ENCODE results near the gene KBTBD2.

KBTBD2 gene

DNA sequence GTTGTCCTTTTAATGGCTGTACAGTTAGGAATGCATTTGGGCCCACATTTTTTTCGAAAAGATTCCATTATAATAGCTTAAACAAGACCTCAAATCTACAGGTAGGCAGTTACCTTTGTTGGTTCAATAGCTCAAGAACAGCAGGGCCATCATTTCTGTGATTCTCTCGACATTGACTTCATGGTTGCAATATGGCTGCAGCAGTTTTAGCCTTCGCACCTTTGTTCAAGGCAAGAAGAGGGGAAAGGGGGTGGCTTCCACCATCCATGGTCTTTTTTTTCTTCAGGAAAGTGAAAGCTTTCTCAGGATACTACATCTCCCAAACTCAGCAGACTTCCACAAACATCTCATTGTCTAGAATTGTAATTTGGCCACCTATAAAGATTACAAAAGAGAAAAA, 2.2 kb upstream of the KBTBD2 start:
- H3K27ac ChIP-seq = peak overlapping the region; percentile 98; the same call in 1 of the 2 replicates
- TF ChIP-seq, protein P1, sequence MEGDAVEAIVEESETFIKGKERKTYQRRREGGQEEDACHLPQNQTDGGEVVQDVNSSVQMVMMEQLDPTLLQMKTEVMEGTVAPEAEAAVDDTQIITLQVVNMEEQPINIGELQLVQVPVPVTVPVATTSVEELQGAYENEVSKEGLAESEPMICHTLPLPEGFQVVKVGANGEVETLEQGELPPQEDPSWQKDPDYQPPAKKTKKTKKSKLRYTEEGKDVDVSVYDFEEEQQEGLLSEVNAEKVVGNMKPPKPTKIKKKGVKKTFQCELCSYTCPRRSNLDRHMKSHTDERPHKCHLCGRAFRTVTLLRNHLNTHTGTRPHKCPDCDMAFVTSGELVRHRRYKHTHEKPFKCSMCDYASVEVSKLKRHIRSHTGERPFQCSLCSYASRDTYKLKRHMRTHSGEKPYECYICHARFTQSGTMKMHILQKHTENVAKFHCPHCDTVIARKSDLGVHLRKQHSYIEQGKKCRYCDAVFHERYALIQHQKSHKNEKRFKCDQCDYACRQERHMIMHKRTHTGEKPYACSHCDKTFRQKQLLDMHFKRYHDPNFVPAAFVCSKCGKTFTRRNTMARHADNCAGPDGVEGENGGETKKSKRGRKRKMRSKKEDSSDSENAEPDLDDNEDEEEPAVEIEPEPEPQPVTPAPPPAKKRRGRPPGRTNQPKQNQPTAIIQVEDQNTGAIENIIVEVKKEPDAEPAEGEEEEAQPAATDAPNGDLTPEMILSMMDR (IDR thresholded peaks at IDR 0.05) = no peak
- TF ChIP-seq ZFX (IDR thresholded peaks at IDR 0.05; ENCODE audit: borderline replicate concordance) = no peak

DNA sequence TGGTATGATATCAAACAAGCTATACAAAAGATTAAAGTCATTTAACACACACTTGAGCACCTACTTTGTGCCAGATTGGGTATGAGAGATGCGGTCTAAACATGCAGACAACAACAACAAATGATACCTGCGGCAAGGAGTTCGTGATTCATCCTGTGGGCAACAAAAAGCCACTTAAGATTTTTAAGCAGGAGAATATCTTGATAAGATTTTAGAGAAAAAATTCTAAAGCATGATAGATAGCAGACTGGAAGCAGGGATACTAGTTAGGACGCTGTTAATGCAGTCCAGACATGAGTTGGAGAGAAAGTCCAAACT, 1.6 kb upstream of the KBTBD2 start:
- H3K27ac ChIP-seq = peak overlapping the region; percentile 98
- no peak for TF ChIP-seq ZFX (IDR thresholded peaks at IDR 0.05; ENCODE audit: borderline replicate concordance)
- TF ChIP-seq, protein P1 (IDR thresholded peaks at IDR 0.05) = no peak

DNA sequence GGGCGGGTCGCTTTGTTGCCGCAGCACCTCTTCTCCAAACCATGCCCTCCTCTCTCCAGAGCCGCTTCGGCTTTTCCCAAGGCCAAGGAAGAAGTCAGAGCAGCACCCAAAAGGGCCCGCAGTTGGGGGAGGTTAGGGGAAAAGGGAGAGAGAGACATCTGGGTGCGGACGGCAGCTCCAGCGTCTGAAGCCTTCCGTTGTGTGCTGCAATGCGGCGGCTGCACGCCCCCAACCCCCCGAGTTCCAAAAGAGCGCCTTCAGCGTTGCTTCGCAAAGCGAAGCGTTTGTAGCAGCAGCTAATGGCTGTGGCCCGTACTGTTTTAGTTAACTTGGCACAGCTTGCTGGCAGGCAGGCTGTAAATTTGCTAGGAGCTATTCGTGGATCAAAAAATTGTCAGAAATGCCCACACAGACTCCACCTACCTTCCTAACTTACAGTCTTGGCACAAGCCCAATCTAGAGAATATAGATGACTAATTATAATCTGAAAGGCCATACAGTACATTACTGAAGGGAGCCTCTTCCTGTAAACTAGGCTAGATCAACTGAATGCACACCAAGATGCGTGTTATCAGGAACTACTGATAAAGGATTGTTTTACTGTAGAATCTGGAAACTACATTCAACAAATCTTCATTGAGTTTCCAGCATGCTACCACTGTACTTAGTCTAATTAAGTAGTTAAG, 1.1 kb upstream of the KBTBD2 start:
- H3K27ac ChIP-seq = peak overlapping the region; percentile 98
- TF ChIP-seq, protein P1 (IDR thresholded peaks at IDR 0.05) = no peak
- no peak for TF ChIP-seq ZFX (IDR thresholded peaks at IDR 0.05; ENCODE audit: borderline replicate concordance)

DNA sequence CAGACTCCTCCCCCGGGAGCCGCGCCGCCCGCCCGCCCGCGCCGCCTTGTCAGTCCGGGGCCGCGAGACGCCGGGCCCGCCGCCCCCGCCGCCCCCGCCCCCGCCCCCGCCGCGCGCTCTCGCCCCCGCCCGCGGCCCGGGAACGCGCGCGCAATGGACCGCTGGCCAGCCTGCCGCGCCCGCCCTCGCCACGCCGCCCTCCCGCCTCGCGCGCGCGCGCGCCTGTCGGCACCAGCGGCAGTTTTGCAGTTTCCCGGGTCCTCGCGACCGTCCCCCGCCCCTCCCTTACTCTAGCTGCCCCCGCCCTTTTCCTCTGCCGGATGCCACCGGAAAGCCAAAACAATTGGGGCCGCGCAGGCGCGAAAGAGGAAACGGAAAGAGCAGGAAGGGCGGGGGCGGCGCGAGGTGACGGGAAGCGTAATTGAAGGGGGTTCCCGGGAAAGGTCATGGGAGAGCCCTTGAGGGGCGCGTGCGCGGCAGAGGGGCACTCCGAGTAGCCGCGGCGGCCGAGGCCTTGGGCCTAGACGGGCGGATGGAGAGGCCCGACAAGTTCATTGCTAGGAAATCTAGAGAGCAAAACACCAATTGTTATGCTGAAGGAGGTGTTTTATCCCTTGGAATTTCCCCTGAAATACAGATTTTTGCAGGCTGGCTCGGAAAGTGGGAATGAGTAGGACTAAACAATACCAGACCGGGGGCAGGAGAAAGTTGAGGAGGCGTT, 400 bp upstream of the KBTBD2 start:
- TF ChIP-seq, protein P1 (IDR thresholded peaks at IDR 0.05) = no peak
- TF ChIP-seq ZFX (IDR thresholded peaks at IDR 0.05; ENCODE audit: borderline replicate concordance) = no peak
- peak overlapping the region; percentile 98 for H3K27ac ChIP-seq

DNA sequence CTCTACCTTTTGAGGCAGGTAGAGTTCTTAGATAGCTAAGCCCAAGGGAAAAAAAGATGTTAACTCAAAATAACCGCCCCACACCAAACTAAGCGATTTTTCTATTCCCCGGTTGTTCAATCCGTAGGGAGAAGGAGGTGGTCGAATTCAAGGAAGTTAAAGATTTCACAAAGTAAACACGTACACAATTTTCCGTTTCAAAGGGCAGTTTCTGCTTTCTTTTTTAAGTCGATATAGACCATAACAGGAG, 842 bp downstream of the KBTBD2 start:
- TF ChIP-seq, protein P1 (IDR thresholded peaks at IDR 0.05) = no peak
- TF ChIP-seq ZFX (IDR thresholded peaks at IDR 0.05; ENCODE audit: borderline replicate concordance) = no peak
- peak overlapping the region; percentile 98 for H3K27ac ChIP-seq

DNA sequence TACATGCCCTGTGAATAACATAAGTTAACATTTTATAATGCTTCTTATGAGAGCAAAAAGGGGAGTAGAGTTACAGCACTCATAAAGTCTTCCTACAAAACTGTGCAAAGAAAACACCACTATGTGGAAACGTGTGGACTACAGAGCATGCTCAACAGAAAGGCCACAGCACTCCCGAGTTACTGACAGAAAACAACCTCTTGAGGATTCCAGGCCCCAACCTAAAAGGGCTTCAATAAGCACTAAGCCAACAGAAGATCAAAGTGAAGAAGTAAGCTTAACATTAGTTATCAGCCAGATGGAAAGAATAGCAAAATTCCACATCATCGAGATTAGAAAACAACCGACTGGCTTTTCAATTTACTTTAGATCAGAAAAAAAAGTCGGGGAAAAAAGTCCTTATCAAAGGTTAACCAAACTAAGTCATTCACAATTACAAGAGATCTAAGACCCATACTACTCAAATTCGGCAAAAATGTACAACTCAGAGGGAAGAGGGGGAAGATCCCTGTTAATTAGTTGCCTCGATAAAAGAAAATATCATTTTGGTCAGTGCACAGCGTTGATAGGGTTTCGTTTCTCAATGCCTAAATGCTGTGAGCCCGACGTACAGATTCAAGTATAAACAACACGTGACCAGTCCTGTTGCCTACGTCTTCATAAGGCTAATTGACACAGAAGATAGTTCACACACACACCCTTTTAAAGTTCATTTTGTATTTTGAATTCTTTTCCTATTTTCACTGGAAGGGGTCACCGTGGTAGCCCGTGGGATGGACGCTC, 1.4 kb downstream of the KBTBD2 start:
- TF ChIP-seq, protein P1 (IDR thresholded peaks at IDR 0.05) = no peak
- no peak for TF ChIP-seq ZFX (IDR thresholded peaks at IDR 0.05; ENCODE audit: borderline replicate concordance)
- H3K27ac ChIP-seq = peak overlapping the region; percentile 98

DNA sequence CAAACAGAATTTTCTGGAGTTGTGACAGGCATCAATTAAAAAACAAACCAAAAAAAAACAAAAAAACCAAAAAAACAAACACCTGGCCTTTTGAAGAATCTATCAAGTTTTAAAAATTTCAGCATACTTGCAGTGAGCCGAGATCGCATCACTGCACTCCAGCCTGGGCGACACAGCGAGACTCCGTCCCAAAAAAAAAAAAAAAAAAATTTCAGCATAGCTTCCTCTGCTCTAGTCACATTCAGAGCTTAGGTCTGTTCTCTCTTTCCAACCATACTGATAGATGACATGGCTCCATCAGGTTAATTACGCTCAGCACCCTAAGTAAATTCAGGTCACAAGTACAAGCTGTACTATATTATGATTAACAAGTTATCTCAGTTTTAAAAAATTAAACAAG, 3.1 kb downstream of the KBTBD2 start:
- H3K27ac ChIP-seq = no peak overlapping the region
- TF ChIP-seq, protein P1 (IDR thresholded peaks at IDR 0.05) = no peak
- TF ChIP-seq ZFX (IDR thresholded peaks at IDR 0.05; ENCODE audit: borderline replicate concordance) = no peak
